ENCODE results near the gene AMIGO2.
"Not testable (repeated sequence)": the region's sequence is repeated elsewhere in the genome, so short reads cannot be mapped to it uniquely, and the experiment has no call there.

The AMIGO2 gene

GRCh38 chr12:47073951-47074350 is 5.8 kb downstream of the AMIGO2 start:
- DNase-seq (ENCODE audit: low spot score in 2 of 2), result no peak
- H3K9me3 ChIP-seq, result no peaks in the 10 kb centered on the region
- peaks cover 20% of the 10 kb centered on the region for H3K27me3 ChIP-seq (ENCODE audit: low read depth)
- no peak overlapping the region for H3K4me3 ChIP-seq
- H3K4me1 ChIP-seq, result no peaks in the 10 kb centered on the region
- in situ Hi-C loops (cut with MboI; ENCODE audit: low sequenced_read_pairs), result no loop called here
- no peaks in the 10 kb centered on the region for H3K36me3 ChIP-seq (replicated peaks)

- in situ Hi-C loops (cut with MboI; ENCODE audit: low sequenced_read_pairs), result no loop called here
- no peaks in the 10 kb centered on the region for H3K4me1 ChIP-seq
- H3K36me3 ChIP-seq (replicated peaks), result no peaks in the 10 kb centered on the region
- H3K9me3 ChIP-seq, result no peaks in the 10 kb centered on the region
- H3K27me3 ChIP-seq (ENCODE audit: low read depth), result no peaks in the 10 kb centered on the region
- H3K4me3 ChIP-seq, result no peak overlapping the region
- peak in 1 of 2 experiments; percentile 8 for DNase-seq (ENCODE audit: low spot score in 2 of 2)
Observed at GRCh38 chr12:47071241-47071852, 8.4 kb downstream of the AMIGO2 start.

GRCh38 chr12:47070310-47070709 is 9.4 kb downstream of the AMIGO2 start:
- DNase-seq (ENCODE audit: low spot score in 2 of 2), result no peak
- Histone ChIP-seq H3K9me3 (no peaks in the 10 kb centered on the region), H3K4me1 (no peaks in the 10 kb centered on the region), H3K36me3 (replicated peaks) (no peaks in the 10 kb centered on the region), H3K4me3 (no peak overlapping the region), H3K27me3 (ENCODE audit: low read depth) (no peaks in the 10 kb centered on the region)
- in situ Hi-C loops (cut with MboI; ENCODE audit: low sequenced_read_pairs), result no loop called here

GRCh38 chr12:47068539-47068938 is 11.2 kb downstream of the AMIGO2 start:
- in situ Hi-C loops (cut with MboI; ENCODE audit: low sequenced_read_pairs), result no loop called here
- no peaks in the 10 kb centered on the region for H3K9me3 ChIP-seq
- no peaks in the 10 kb centered on the region for H3K36me3 ChIP-seq (replicated peaks)
- no peaks in the 10 kb centered on the region for H3K27me3 ChIP-seq (ENCODE audit: low read depth)
- no peaks in the 10 kb centered on the region for H3K4me1 ChIP-seq
- no peak for DNase-seq (ENCODE audit: low spot score in 2 of 2)
- H3K4me3 ChIP-seq, result no peak overlapping the region

GRCh38 chr12:47067771-47068431 is 11.9 kb downstream of the AMIGO2 start:
- in situ Hi-C loops (cut with MboI; ENCODE audit: low sequenced_read_pairs), result no loop called here
- Histone ChIP-seq H3K4me3 (no peak overlapping the region), H3K36me3 (replicated peaks) (no peaks in the 10 kb centered on the region), H3K27me3 (ENCODE audit: low read depth) (no peaks in the 10 kb centered on the region), H3K9me3 (no peaks in the 10 kb centered on the region), H3K4me1 (no peaks in the 10 kb centered on the region)
- DNase-seq (ENCODE audit: low spot score in 2 of 2), result no peak

- Histone ChIP-seq H3K9me3 (no peaks in the 10 kb centered on the region), H3K36me3 (replicated peaks) (no peaks in the 10 kb centered on the region), H3K4me3 (no peak overlapping the region), H3K27me3 (ENCODE audit: low read depth) (no peaks in the 10 kb centered on the region), H3K4me1 (no peaks in the 10 kb centered on the region)
- in situ Hi-C loops (cut with MboI; ENCODE audit: low sequenced_read_pairs), result no loop called here
- DNase-seq (ENCODE audit: low spot score in 2 of 2), result no peak
Observed at GRCh38 chr12:47067176-47067575, 12.6 kb downstream of the AMIGO2 start.

- in situ Hi-C loops (cut with MboI; ENCODE audit: low sequenced_read_pairs), result no loop called here
- no peaks in the 10 kb centered on the region for H3K36me3 ChIP-seq (replicated peaks)
- no peaks in the 10 kb centered on the region for H3K4me1 ChIP-seq
- no peaks in the 10 kb centered on the region for H3K27me3 ChIP-seq (ENCODE audit: low read depth)
- H3K9me3 ChIP-seq, result no peaks in the 10 kb centered on the region
- no peak overlapping the region for H3K4me3 ChIP-seq
- DNase-seq (ENCODE audit: low spot score in 2 of 2), result no peak
Observed at GRCh38 chr12:47066278-47067025, 13.3 kb downstream of the AMIGO2 start.

- H3K4me1 ChIP-seq, result no peaks in the 10 kb centered on the region
- H3K36me3 ChIP-seq (replicated peaks), result no peaks in the 10 kb centered on the region
- no peak overlapping the region for H3K4me3 ChIP-seq
- no peak for DNase-seq (ENCODE audit: low spot score in 2 of 2)
- no peaks in the 10 kb centered on the region for H3K27me3 ChIP-seq (ENCODE audit: low read depth)
- no peaks in the 10 kb centered on the region for H3K9me3 ChIP-seq
- in situ Hi-C loops (cut with MboI; ENCODE audit: low sequenced_read_pairs), result no loop called here
Observed at GRCh38 chr12:47065546-47065945, 14.2 kb downstream of the AMIGO2 start.

GRCh38 chr12:47058640-47059039 is 21.1 kb downstream of the AMIGO2 start:
- H3K27me3 ChIP-seq (ENCODE audit: low read depth); in situ Hi-C loops (cut with MboI; ENCODE audit: low sequenced_read_pairs); DNase-seq (ENCODE audit: low spot score in 2 of 2); H3K4me3 ChIP-seq; H3K36me3 ChIP-seq (replicated peaks); H3K9me3 ChIP-seq; H3K4me1 ChIP-seq: not testable (repeated sequence)

GRCh38 chr12:47056944-47057343 is 22.8 kb downstream of the AMIGO2 start:
- H3K4me1 ChIP-seq; in situ Hi-C loops (cut with MboI; ENCODE audit: low sequenced_read_pairs); H3K27me3 ChIP-seq (ENCODE audit: low read depth); H3K9me3 ChIP-seq; H3K4me3 ChIP-seq; H3K36me3 ChIP-seq (replicated peaks); DNase-seq (ENCODE audit: low spot score in 2 of 2): not testable (repeated sequence)

- in situ Hi-C loops (cut with MboI; ENCODE audit: low sequenced_read_pairs); H3K4me1 ChIP-seq; H3K9me3 ChIP-seq; H3K36me3 ChIP-seq (replicated peaks); DNase-seq (ENCODE audit: low spot score in 2 of 2); H3K27me3 ChIP-seq (ENCODE audit: low read depth); H3K4me3 ChIP-seq: not testable (repeated sequence)
Observed at GRCh38 chr12:47055856-47056255, 23.9 kb downstream of the AMIGO2 start.

- in situ Hi-C loops (cut with MboI; ENCODE audit: low sequenced_read_pairs), result no loop called here
- H3K27me3 ChIP-seq (ENCODE audit: low read depth), result no peaks in the 10 kb centered on the region
- H3K36me3 ChIP-seq (replicated peaks), result no peaks in the 10 kb centered on the region
- H3K4me1 ChIP-seq, result no peaks in the 10 kb centered on the region
- no peak overlapping the region for H3K4me3 ChIP-seq
- no peak for DNase-seq (ENCODE audit: low spot score in 2 of 2)
- no peaks in the 10 kb centered on the region for H3K9me3 ChIP-seq
Observed at GRCh38 chr12:47054659-47055058, 25.1 kb downstream of the AMIGO2 start.

- H3K36me3 ChIP-seq (replicated peaks), result no peaks in the 10 kb centered on the region
- no peaks in the 10 kb centered on the region for H3K9me3 ChIP-seq
- H3K4me3 ChIP-seq, result no peak overlapping the region
- H3K4me1 ChIP-seq, result no peaks in the 10 kb centered on the region
- in situ Hi-C loops (cut with MboI; ENCODE audit: low sequenced_read_pairs), result no loop called here
- no peak for DNase-seq (ENCODE audit: low spot score in 2 of 2)
- no peaks in the 10 kb centered on the region for H3K27me3 ChIP-seq (ENCODE audit: low read depth)
Observed at GRCh38 chr12:47053961-47054360, 25.8 kb downstream of the AMIGO2 start.

- Histone ChIP-seq H3K4me1 (no peaks in the 10 kb centered on the region), H3K9me3 (no peaks in the 10 kb centered on the region), H3K4me3 (no peak overlapping the region), H3K36me3 (replicated peaks) (no peaks in the 10 kb centered on the region), H3K27me3 (ENCODE audit: low read depth) (no peaks in the 10 kb centered on the region)
- in situ Hi-C loops (cut with MboI; ENCODE audit: low sequenced_read_pairs), result no loop called here
- DNase-seq (ENCODE audit: low spot score in 2 of 2), result no peak
Observed at GRCh38 chr12:47052274-47052673, 27.5 kb downstream of the AMIGO2 start.

Data from HAP-1 (cell line).